Thyroid gland (tissue), 4 donors: Measurements from ENCODE around the gene RIC8A.

Experiments used
- CTCF ChIP-seq, 6 experiments: fragments of 200-600 bp in 3 of 6; fragments of 450-650 bp in 3 of 6; sonication (generic) in 3 of 6; IDR thresholded peaks; one replicate each; pipeline ENCODE4 v1.5.1; 2016 to 2019; ENCODE audit warnings: antibody characterized with exemption in 6 of 6, mild to moderate bottlenecking in 2 of 6, inconsistent platforms in 1 of 6, moderate library complexity in 1 of 6
- POLR2A ChIP-seq, 2 donors: fragments of 450-650 bp; IDR thresholded peaks; one replicate each; pipeline ENCODE4 v1.6.1; 2017; ENCODE audit warnings: antibody characterized with exemption in 2 of 2, mild to moderate bottlenecking in 2 of 2, moderate library complexity in 1 of 2

- no peak for TF ChIP-seq POLR2A (IDR thresholded peaks at IDR 0.05)
- TF ChIP-seq CTCF (IDR thresholded peaks at IDR 0.05) = no peak
Observed at GRCh38 chr11:207863-208180, 314 bp downstream of the RIC8A start.
